ENCODE data around the gene MYRIP.
"Not testable (repeated sequence)": the region's sequence is repeated elsewhere in the genome, so short reads cannot be mapped to it uniquely, and the experiment has no call there.

Gene MYRIP

GRCh38 chr3:39809181-39809994 lies at the start of gene MYRIP:
TSS of gene MYRIP (plus strand) at chr3:39809609. CDS start at chr3:39900817, 91,208 bp downstream.
- no peak for DNase-seq

DNA sequence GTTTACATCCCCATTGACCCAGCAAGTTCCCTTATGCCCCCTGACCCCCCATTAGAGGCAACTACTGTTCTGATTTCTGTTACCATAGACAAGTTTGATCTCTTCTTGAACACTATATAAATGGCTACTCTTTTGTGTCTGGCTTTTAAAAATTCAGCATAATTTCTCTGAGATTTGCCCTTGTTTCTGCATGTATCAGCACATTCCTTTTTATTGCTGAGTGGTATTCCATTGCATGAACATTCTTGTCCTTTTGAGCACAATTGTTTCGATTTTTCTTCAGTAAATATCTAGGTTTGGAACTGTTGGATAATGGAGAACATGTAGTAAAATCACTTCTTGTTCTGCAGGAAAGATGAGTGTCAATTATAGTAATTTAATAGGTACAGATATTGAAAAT lies 49.1 kb upstream of the MYRIP start:
- no peak for DNase-seq

DNA sequence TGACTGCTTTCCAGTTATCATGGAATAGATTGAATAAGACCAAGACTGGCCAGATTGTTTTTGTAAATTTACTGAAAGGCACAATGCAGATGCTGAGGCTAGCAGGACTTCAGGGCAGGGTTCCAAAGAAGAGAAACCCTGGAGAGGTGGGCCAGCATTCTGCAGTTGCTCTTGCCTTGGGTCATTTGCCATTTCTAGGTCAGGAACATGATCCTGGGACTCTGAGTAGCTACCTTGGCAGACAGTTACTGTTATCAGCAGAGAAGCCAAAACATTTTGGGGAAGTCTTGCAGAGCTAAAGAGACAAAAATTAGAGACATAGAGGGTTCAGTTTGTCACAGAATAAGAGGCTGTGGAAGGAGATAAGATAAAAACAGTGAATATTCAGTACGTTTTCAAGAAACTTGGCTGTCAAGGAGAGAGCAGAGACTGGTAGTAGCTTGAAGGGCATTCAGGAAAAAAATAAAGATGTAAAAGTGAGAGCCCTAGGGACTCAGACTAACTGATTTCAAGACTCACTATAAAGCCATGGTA lies 46.8 kb upstream of the MYRIP start:
- no peak for DNase-seq

DNA sequence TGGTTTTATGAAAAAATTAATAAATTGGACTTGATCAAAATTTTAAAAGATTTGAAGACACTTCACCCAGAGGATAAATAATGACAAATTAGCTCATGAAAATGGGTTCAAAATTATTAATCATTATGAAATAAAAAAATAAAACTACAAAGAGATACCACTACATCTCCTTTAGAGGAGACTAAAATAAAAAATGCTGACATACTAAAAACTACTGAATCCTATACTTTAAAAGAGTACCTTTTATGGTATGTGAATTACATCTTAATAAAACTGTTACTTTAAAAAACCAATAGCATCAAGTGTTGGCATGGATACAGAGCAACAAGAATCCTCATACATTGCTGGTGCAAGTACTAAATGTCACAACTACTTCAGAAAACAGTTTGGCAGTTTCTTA lies 46.0 kb upstream of the MYRIP start:
- no peak for DNase-seq

DNA sequence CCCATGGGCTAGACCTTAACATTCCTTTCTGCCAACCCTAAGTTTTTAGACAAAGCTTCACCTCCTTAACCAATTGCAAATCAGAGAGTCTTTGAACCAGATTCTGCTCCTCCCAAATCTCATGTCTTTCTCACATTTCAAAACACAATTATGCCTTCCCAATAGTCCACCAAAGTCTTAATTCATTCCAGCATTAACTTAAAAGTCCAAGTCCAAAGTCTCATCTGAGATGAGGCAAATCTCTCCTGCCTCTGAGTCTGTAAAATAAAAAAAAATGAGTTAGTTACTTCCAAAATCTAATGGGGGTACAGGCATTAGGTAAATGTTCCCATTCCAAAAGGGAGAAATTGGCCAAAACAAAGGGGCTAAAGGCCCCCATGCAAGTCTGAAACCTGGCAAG lies 43.8 kb upstream of the MYRIP start:
- no peak for DNase-seq

DNA sequence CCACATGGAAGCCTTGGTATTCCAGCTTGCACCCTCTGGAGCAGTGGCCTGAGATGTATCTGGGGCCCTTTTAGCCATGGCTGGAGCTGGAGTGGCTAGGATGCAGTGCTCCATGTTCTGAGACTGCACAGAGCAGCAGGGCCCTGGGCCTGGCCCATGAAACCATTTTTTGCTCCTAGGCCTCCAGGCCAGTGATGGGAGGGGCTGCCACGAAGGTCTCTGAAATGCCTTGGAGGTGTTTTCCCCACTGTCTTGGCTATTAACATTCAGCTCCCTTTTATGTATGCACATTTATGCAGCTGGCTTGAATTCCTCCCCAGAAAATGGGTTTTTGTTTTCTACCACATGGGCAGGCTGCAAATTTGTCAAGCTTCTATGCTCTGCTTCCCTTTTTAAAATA lies 43.0 kb upstream of the MYRIP start:
- no peak for DNase-seq

GRCh38 chr3:39766909-39767308 lies 42.5 kb upstream of the MYRIP start:
- DNase-seq = not testable (repeated sequence)

- not testable (repeated sequence) for DNase-seq
These were observed 31.2 kb upstream of the MYRIP start for GRCh38 chr3:39778168-39778567.

GRCh38 chr3:39779511-39780230 lies 29.7 kb upstream of the MYRIP start:
- no peak for DNase-seq

DNA sequence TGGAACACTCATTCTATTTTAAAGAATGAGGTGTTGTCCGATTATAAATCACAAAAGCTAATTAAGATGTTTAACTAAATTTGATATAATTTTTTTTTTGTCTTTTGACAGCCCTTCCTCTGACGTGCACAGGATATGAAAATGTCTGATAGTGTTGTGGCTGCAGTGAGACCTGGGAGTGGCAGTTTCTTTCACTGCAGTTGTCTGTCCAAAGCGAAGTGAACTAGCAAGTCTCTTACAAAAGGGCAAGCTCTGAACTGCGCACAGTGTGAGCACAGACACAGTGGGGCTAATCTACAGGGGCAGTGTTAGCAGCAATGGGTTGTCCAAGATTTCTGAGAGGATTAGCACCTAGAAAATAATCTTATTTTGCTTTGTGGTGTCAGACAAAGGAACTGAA lies 29.1 kb upstream of the MYRIP start:
- no peak for DNase-seq

- DNase-seq = no peak
These were observed 28.4 kb upstream of the MYRIP start for GRCh38 chr3:39781025-39781424.

DNA sequence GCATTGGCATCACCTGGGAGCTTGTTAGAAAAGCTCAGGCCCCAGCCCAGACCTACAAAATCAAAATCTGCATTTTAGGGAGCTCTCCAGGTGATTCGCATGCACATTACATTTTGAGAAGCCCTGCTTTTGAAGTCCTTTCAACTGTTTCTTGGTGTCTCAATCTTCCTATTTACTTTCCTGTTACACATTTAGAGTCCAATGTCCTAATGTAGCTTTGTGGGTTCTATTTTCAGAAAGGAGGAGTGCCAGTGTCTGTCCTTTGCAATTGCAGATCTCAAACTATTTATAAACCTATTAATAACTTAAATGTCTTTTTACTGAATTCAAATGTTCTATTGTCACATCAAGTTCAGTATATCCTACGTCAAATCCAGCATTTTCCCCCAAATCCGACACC lies 27.8 kb upstream of the MYRIP start:
- DNase-seq = no peak

GRCh38 chr3:39783680-39784079 lies 25.7 kb upstream of the MYRIP start:
- DNase-seq = no peak

DNA sequence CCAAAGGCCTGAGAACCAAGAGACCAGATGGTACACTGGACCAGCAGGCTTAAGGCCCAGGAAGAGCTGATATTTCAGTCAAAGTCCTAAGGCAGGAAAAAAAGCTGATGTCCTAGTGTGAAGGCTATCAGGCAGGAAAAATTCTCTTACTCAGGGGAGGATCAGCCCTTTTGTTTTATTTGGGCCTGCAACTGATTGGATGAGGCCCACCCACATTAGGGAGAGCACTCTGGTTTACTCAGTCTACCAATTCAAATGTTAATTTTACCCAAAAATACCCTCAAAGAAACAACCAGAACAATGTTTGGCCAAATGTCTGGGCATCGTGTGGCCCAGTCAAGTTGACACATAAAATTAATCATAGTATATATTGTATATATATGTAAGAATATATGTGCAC lies 24.5 kb upstream of the MYRIP start:
- no peak for DNase-seq

GRCh38 chr3:39788128-39788883 lies 21.1 kb upstream of the MYRIP start:
- no peak for DNase-seq

- DNase-seq = no peak
These were observed 17.8 kb upstream of the MYRIP start for GRCh38 chr3:39791603-39792002.

DNA sequence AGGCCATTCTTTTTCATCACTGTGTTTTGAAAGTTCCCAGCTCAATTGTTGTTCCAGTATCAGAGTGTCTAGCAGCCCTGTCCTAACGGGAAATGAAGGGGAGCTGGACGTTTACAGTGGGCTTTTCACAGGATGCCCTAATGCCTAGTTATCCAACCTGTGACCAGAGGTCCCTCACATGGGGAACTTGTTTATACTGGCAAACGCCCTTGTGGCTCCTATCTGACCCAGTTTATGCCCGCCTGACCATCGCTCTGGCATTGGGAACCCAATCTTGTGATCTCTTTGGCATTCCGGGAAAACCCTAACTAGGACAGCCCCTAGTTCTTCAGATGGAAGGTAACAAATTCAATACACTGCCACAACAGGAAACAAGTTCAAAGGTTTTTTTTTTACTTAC lies 14.5 kb upstream of the MYRIP start:
- no peak for DNase-seq

DNA sequence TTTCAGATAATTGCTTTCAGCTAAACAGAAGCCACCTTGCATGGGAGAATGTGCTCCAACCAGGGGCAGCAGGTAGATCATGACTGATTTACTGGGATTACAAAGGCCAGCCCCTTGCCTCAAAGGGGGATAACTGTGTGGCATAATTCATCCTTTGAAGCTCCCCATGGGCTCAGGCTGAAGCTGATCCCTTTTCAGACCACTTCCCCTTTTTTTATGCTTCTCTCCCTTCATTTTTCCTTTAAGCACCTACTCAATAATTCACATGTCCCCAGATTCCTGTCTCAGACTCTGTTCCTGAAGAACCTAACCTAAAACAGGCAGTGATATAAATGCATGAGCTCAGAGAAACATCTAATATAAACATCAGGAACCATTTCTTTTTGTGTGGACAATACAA lies 8.2 kb upstream of the MYRIP start:
- DNase-seq = no peak

GRCh38 chr3:39802486-39802885 lies 6.9 kb upstream of the MYRIP start:
- not testable (repeated sequence) for DNase-seq

- DNase-seq = no peak
These were observed 5.5 kb upstream of the MYRIP start for GRCh38 chr3:39803956-39804355.

DNA sequence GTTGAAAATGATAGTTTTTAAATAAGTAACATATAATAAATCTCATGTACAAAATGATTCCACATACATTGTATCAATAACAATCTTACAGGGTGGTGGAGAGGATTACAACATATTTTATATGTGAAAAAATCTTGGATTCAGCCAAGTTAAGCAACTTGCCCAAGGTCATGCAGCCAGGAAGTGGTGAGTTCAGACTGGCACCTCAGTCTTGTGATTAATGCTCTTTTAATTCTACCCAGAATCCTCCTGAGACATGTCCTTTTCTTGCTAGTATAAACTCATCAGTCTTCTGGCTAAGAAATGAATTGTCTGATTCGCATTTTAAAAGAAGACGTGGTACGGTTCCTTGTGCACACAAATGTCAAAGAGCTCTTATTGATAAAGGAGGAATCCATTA lies 4.5 kb upstream of the MYRIP start:
- no peak for DNase-seq

GRCh38 chr3:39805650-39806049 lies 3.8 kb upstream of the MYRIP start:
- no peak for DNase-seq

DNA sequence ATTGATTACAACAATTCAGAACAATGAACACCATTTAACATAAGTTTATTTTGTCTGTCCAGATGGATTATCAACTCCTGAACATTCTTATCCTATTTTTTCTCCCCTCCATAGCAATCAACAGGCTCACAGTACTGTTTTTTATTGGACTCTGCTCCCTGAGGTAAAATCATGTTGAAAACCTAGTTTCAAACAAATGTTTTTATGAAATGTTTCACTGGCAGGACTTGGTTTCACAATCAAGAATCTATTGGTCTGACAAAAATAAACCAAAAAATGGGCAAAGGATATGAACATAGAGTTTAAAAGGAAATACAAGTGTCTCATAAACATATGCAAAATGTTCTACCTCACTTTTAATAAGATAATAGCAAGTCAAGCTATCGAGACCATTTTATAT lies 2.6 kb upstream of the MYRIP start:
- DNase-seq = no peak

All from GDM1 (cell line).